NCI-H2196 treated with DMSO at 0.1 percent for 48 hours (cell line): ENCODE data around the gene TSPAN5.

Source experiments
- DNase-seq: peaks from one replicate; lab custom pipeline; 2025; ENCODE audit not compliant: unreplicated experiment; lab: John Stamatoyannopoulos, UW

TSPAN5 gene

DNA sequence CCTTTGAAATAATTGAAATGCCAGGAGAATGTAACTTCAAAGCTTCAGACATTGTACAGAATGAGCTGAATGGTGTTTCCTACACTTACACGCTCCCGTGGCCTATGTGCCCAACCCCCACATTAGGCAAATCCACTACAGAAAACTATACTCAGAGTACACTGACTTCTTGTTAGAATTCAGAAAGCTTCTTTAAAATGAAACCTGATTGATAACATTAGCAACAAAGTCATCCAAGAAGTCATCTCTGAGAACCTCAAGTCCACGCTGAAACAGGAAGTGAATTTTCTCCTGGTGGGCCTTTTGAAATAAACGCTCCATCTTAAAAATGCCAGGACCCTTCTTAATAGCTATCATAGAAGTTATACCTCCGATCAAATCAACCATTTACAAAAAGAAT, 136.3 kb downstream of the TSPAN5 start:
- no peak for DNase-seq

DNA sequence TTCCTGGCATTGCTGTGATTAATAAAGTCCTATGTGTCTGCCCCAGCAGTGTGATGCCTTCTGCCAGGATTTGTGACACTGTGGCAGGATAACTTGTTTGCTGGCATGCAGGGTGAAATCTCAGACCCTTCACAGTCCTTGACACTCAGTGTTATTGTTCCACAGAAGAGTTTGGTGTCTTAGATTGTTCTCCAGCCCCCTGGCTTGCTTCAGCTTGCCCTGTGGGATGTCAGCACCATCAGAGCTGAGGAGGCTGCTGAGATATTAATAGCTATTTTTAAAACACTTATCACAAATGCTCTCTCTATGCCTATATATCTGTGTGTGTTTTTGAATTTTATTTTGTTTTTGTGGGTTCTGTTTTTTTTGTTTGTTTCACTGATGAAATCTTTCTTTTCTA, 136.9 kb downstream of the TSPAN5 start:
- no peak for DNase-seq

DNA sequence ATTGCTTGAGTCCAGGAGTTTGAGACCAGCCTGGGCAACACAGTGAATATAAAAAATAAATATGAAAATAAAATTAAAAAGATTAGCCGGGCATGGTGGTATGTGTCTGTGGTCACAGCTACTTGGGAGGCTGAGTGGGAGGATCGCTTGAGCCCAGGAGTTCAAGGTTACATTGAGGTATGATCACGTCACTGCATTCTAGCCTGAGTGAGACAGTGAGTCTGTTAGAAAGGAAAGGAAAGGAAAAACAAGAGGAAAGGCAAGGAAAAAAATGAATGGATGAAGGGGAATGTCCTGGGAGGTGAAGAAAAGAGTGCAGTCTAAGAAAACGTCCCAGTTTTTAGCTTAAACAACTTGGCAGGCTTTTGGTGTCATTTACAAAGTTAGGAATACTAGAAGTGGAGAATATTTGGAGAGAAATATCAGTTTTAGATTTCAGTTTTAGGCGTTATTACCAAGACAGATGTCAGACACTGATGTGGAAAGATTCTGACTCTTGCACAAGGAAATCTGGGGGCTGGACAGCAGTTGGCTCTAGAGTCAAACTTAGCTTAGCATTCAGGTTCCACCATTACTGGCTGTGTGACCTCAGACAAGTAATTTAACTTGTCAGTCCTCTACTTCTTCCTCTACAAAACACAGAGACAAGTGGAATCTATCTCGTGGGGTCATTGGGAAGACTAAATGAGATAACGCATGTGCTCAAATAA, 139.0 kb downstream of the TSPAN5 start:
- no peak for DNase-seq

DNA sequence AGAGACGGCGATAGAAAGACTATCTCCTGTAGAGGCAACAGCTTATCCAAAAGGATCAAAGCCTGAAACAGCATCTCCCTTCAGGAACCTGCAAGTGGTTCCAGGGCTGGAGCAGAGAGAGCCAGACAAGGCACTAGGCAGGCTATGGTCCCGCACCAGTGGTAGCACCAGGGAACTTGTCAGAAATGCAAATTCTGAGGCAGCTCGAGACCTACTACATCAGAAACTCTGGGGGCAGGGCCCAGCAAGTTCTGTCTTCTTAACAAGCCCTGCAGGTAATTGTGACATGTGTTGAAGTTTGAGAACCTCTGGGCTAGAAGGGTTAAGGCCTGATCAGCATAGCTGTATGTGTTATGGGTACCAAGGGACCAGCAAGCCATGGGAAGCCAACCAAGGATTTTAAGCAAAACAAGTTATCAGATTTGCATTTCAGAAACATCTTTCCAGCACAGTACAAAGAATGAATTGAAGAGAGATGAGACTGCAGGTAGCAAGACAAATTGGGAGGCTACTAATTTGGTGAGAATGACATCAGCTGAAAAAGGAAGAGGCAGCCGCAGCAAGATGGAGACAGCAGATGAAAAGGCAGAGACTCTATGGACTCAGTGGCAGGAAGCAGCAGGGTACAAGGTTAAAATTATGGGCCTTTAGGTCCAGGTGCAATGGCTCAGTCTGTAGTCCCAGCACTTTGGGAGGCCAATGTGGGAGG, 139.7 kb downstream of the TSPAN5 start:
- DNase-seq = no peak

DNA sequence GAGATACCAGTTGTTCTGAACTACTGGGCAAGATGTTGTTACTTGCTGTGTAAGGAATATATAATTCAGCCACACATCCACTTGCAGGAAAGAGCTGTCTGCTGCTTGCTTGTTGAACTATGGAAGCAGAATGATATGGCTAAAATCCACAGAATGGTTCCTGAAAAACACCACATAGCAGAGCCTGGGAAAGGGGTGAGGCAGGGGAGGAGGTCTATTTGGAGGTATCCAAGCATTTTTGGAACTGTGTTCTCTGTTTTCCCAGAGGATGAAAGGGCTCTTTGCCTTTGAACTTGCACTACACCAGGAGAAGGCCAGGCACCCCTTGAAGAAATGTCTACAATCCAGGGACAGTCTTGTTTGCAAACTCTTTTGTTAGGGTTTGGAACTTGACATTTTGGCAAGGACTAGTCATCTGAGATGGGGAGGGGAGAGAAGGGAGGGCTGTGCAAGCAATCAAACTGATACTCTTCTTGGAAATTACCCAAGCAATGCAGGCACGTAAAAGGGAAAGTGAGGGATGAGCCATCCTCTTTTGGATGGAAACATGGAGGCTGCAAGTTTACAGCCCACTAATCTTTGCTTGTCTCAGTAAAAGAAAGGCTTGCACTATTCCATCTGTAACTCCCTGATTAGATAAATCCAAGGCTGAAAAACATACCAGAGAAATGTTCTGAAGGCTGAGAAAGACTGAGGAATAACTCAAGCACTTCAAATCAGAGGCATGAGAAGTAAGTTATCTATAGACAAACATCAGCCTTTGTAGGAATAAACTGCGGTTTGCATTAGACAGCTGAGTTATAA, 141.0 kb downstream of the TSPAN5 start:
- DNase-seq = no peak

DNA sequence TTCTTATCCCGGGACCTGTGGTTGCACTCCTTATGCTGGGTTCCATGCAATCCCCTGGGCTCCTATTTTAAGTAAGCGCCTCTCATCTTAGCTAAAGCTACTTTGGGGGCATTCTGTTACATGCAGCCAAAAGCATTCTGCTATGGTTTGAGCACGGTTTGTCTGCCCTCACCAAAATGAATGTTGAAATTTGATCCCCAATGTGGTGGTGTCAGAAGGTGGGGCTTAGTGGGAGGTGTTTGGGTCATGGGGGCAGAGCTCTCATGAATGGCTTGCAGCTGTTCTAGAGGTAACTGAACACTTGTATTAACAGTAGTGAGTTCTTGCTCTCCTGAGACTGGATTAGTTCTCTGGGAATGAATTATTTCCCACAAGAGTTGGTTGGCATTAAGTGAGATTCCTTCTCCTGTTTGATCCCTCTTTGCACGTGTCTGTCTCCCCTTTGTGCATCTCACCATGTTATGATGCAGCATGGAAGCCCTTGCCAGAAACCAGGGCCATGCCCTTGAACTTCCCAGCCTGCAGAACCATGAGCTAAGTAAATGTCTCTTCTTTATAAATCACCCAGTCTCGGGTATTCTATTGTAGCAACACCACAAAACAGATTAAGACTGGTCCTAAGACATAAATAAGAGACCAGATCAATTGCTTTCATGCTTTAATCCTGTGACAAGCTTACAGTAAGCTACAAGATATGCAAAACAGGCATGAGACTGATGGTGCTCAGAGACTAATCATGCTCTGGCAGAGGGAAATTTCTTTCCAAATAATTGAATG, 141.8 kb downstream of the TSPAN5 start:
- DNase-seq = no peak

DNA sequence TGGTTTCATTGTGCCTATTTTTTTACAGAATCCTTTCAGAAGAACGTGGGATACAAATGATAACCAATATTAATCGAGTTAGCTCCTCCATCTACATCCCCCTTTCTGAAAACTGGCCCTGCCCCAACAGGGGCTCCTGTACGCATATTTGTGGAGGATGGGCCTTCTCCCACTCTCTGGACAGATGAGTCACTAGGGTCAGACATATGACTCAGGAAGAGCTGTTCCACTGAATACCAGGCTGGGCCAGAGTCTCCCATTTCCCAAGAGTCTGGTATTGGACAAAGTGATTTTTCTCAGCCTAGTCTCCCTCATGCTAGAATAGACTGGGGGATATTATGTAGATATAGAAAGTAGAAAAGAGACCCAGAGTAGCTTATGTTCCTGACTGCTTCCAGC, 142.4 kb downstream of the TSPAN5 start:
- no peak for DNase-seq

DNA sequence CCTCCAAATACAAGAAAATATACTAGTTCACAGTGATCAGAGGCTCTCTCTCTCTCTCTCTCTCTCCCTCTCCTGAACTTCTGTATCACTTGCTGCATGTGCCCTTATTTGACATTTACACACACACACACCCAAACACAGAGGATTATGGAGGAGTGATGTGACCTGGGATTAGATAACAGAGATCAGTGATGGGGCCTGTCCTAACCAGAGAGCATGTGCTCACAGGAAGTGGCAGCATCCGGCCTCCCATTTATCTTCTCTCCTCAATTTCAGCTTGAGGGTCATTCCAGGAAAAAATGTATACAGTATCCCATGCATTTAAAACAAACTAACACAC, 143.0 kb downstream of the TSPAN5 start:
- DNase-seq = no peak

DNA sequence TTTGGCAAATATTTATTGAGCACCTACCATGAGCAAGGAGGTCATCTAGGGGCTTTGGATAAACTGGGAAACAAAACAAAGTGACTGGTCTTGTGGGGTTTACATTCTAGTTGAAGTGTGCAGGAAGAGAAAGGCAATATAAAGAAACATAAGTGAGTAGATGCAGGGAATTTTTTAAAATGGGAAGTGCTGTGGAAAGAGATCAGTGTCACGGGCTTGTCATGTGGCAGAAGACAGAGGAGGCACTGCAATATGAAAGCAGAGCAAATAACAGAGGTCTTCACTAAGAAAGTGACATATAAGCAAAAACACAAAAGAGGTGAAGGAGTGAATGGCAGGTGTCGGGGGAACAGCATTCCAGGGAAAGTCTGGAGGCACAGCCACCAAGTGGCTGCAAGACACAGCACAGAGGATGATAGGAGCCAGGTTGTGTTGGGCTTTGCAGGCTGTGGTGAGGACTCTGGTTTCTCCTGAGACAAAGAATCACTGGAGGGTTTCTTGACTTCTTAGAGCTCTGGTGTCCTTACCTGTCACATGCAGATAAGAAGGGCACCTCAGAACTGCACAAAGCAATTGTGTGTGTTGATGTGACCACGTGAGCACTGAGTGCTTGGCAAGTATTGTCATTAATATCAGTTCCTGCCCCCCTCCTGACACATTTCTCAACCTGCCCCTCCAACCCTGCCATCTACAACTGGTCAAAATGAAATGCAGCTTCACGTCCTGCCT, 143.5 kb downstream of the TSPAN5 start:
- DNase-seq = no peak

DNA sequence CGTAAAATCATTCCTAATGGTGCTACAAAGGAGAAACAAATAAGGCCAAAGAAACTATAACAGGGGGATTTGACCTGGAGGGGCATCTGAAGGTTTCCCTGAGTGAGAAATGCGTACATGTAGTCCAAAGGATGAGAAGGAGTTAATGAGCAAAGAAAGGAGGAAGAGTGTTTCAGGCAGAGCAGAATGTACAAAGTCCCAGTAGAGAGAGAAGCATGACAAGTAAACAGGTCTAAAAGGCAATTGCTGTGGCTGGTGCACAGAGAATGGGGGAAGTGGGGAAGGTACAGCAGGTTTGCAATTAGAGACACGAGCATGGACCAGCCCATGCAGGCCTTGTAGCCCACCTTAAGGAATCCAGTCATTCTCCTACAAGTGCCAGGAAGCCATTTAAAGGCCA, 145.5 kb downstream of the TSPAN5 start:
- DNase-seq = no peak

DNA sequence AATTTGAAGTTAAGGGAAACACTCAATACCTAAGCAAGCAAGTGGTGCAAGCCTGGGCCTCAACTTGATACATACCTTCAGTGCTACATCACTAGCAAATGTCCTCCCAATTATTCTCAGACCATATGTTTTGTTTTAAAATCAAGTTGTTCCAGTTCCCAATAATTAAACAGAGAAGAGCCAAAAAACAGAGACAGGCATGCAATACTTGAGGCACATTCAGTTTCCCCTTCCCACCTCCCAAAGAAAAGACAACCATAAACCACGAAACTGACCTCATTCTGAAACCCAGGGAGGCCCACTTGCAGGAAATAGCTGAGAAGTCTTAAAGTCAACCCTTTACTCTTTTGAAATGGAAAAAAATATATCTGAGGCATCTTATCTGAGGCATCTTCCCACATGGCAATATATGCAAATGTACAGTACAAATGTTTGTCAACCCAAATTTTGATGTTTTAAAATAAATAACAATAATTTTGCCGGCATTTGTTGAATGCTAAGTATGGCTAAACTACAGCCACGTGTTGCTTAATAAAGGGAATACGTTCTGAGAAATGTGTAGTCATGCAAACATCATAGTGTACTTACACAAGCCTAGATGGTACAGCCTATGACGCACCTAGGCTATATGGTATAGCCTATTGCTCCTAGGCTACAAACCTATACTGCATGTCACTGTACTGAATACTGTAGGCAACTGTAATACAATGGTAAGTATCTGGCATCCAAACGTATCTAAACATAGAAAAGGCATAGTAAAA, 147.5 kb downstream of the TSPAN5 start:
- no peak for DNase-seq

DNA sequence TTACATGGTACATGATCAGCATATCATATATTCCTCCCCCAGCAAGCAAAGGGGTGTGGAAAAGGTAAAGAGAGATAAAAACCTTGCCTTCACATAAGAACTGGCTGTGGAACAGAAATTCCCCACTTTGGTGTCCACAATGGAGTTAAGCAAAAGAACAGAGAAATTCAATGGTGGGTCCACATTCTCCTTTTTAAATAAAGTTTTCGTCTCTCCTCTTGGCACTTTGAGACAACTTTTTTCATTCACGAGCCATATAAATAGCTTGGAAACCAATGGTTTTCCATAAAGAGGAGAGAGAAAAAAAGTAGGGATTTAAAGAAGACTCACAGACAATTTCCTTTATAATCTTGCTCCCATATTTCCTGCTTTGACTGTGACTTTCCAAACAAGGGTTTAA, 148.1 kb downstream of the TSPAN5 start:
- no peak for DNase-seq

DNA sequence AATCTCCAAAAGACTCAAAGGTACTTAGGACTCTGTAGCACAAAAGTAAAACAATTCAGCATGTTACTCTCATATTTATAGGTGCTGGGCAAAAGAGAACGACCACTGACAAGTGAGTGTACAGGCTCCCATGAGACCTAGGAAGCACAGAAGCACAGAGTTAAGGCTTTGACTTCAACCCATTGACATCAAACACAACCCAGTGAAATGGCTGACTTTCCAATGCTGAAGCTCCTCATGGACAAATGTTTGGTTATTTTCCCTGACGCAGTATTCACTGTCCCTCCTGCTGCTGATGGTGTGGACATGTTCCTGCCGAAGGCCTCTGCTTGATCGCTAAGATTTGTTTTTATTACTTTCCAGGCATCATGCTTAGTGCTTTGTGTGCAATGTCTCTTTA, 148.7 kb downstream of the TSPAN5 start:
- no peak for DNase-seq

DNA sequence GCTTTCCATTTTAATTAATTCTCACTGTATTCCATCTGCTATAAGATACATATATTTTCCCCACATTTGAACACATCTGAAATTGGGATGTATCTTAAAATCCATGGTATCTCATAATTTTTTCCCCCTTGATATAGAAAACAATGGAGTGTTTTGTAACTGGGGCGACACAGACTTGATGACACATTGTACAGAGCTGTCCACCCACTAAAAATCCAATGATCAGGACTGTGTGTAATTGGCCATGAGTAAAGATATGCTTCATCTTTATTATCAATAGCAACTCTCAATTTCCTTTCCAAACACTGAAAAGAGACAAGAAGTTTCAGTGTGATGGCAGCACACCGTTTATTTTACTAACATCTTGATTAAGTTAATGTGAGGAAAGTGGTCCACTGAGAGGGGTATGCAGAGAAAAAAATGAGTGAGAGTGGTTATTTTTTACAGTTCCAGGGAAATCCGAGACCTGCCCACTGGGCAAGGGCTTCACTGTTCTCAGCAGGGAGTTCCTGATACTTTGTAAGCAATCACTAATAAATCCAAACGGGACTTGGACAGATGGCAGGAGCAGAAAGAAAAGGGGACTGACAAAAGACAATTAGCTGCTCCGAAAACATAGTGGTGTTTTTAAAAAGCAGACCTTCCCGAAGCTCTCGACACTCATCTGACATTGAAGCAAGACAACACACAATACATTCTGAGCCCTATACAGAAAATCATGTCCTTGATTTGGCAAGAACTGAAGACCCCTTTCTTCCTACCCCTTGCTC, 149.4 kb downstream of the TSPAN5 start:
- no peak for DNase-seq

DNA sequence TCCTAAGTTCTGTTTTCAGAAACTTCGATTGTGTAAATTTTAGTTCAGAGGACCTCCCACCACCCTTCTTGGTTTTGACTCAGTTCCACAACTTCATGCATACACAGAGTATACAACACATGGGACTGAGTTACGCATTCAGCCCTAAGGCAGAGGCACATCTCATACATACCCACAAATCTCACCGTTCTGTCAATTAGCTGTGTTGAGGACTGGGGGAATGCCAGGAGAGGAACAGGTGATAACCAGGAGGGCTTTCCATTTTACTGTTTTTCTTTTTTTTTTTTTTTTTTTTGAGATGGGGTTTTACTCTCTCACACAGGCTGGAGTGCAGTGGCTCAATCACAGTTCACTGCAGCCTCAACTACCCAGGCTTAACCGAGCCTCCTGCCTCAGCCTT, 150.2 kb downstream of the TSPAN5 start:
- DNase-seq = no peak

DNA sequence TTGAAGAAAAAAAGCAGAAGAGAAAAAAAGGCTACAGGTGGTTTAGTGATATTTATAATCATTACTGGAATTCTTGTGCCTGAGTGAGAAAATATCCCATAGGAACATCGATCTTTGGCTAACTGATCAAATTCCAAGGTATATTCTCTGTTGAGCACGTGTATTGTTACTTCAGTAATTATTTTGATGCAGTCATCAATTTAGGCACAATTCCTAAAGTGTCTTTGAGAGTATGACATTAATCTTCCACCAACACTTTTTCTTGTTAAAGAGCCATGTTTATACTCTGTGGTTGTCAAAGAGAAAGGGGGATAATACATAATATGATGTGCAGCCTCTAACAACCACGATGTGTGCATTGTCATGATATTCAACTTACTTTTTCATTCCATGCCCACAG, 151.1 kb downstream of the TSPAN5 start:
- no peak for DNase-seq

DNA sequence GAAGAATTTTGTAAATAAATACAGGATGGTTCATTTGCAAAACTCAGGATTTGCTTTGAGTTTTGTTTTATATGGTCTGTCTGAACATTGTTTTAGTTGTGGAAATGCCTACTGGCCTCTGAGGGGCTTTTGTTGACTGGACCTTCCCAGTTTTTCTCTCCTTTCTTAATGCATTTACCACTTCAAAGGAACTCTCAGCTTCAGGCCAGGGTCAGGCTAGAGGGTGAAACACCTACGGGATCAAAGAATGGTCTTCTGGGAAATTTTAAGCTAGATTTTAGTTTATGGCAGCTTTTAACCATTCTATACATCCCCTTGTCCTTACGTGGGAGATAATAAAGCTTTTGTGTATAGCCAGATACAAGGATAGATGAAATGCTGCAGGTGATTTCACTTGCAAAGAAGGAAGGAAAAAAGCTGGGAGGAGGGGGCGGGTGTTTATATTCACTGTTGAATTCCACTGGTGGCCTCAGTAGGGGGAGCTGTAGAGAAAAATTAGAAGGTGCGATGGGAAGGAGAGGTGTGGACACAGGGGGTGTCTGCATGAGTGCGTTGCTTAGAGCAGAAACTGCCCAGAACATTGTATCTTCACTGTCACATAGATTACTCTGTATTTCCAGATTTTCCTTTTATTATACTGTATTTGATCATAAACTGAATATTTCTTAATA, 151.8 kb downstream of the TSPAN5 start:
- DNase-seq = no peak

DNA sequence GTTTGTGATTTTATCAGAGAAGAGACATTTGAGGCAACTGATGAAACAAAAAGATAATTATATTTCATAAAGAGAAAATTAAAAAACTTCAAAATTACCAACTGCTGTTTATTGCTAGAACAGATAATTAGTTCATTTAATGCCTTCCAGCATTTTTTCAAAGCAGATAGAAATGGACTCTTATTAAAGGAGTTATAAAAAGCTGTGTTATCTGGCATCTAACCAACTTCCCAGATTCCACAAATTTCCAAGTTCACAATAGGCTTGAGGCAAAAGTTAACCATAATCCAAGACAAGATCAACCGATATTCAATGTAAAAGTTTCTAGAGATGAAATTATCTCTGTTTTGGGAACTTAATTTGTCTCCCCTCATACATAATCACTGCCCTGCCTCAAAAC, 152.4 kb downstream of the TSPAN5 start:
- no peak for DNase-seq

DNA sequence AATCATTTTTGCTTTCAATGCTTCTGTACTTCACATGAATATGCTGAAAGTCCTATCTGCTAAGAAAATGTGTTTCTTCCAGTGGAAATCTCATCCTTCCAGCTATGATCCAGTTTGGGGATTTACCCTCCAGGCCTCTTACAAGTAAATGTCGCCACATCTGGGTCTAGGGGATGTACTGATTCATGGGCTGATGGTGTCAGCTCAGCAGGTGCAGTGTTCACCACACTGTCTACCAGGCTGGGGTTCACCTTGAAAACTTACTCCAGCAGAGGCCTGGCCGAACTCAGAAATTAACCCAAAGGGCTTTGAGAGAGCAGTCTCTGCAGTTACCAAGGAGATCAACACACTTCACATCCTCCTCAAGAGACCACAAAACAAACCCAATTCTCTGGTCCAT, 154.3 kb downstream of the TSPAN5 start:
- no peak for DNase-seq
